HG03159 (cell line): Measurements from ENCODE around the gene ZC3H12C.
"Not testable (repeated sequence)": the region's sequence is repeated elsewhere in the genome, so short reads cannot be mapped to it uniquely, and the experiment has no call there.

Experiments used
- ATAC-seq: cut with Tn5 transposase; IDR thresholded peaks from one replicate; pipeline ENCODE4 v1.9.1; 2021; ENCODE audit warnings: mild to moderate bottlenecking, moderate library complexity; ENCODE audit not compliant: unreplicated experiment

Gene ZC3H12C

DNA sequence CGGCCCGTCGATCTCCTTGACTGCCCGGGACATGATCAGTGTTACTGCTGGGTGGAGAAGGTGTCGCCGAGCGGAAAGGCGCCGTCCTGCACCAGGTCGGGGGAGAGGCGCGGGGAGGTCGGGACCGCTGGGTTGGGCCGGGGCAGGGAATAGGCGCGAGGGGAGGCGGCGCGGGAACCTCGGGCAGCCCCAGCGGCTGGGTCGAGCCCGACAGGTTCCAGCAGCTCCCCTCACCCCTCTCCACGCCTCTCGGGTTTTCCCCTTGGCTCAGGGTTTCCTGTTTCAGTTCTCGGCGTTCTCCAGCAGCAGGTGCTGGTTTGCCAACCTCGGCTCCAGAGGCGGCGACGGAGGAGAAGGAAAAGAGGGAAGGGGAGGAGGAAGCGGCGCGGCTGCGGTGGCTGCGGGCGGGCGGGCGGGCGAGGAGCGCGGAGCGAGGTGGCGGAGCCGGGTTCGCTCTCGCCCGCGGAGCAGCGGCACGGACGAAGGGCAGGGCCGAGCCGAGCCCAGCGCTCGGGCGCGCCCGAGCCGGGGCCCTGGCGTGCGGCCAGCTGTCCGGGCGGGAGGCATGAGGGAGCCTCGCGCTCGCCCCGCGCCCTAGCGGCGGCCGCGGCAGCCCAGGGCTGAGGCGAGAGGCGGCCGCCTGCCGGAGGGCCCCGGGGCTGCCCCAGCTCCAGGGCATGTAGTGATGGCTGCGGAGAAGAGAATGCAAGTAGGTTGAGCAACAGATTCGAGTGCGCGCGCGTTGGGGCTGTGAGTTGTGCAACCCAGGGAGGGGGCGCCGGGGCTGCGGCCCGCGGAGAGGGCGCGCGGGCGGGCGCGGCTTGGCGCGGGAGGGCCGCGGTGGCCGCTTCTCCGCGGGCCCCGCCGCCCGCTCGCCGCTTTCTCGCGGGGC is at the start of gene ZC3H12C:
TSS of gene ZC3H12C (plus strand) at position 878 of the 892 bp plus-strand sequence. CDS start 20 bp downstream, outside the sequence.
- peak; percentile 65 for ATAC-seq

DNA sequence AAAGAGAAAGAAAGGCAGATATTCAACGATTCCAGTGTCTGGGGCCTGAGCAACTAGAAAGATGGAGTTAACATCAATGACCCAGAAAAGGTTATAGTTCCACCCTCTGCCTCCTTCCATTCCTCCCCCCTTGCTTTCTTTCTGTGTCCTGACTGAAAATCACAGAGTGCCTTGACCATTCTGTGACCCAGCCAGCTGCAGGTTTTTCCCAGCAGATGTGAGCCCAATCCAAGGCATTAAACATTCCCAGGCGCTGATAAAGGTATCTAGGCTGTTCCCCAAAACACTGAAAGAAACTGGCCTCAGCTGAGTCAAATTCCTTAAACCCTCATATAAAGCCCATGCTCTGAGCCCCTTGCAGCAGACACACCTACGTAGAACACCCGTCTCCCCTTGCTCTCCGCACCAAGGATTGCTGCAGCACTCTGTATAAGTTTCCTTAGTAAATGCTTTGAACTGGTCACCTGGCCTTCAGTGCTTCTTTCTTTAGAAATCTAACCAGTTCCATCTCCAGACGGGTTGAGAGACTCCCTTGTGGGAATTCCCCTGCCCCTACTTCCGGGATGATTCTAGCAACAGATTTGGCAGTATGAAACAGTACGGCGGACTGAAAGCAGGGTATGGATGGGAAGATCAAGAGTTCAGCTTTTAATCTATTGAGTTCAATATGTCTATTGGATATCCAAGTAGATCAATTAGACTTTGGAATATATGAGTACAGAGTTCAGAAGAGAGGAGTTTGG is 48.8 kb upstream of the ZC3H12C start:
- ATAC-seq: no peak

DNA sequence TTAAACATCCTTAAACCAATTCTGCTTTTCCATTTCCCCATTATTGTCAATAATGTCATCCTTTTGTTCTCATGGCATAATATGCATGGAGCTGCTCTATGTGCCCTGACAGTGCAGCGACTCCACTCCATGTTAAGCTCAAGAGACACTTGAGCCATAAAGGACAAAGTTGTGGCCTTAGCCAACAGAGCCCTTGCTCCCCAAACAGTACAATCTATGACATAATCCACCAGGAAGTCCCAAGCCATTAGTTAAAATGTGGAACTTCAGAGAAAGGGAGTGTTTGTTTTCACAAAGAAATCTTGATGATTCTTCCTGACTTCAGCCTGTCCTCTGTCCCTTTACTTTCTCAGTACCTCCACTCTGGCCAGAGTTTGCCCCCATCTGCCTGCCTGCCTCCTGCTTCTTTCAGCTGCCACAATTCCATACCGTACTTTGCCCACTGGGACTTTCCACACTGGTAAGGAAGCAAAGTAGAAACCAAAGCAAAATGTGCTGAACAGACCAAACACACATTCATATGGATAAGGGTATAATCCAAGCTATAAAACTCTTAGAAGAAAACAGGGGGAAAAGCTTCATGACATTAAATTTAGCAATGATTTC is 46.3 kb upstream of the ZC3H12C start:
- no peak for ATAC-seq

DNA sequence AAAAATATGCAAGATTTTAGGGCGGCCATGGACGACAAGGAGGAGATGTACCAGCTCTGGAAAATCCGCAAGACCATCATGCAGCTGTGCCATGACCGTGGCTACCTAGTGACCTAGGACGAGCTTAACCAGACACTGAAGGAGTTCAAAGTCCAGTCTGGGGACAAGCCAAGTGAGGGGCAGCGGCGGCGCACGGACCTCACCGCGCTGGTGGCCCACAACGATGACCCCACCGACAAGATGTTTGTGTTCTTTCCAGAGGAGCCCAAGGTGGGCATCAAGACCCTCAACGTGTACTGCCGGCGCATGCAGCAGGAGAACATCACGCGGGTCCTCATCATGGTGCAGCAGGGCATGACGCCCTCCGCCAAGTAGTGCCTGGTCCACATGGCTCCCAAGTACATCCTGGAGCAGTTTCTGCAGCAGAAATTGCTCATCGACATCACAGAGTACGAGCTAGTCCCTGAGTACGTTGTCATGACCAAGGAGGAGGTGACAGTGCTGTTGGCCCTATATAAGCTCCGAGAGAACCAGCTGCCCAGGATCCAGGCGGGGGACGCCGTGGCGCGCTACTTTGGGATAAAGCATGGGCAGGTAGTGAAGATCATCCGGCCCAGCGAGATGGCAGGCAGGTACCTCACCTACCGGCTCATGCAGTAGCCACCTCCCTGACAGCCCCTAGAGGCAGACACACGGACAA is 43.5 kb upstream of the ZC3H12C start:
- no peak for ATAC-seq

DNA sequence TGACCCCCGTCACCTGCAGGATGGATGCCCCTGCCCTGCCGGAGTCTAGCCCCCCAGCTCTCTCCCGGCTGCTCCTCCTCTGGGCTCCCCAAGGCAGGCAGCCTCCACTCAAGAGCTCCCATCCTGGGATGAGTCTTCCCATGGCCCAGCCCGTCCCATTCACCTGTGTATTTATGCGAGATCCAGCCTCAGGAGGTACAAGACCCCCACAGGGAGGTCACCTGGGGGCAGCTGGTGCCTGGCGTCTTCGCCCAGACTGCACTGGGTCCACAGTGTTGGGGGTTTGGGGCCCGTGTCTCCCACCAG is 43.0 kb upstream of the ZC3H12C start:
- ATAC-seq: no peak

DNA sequence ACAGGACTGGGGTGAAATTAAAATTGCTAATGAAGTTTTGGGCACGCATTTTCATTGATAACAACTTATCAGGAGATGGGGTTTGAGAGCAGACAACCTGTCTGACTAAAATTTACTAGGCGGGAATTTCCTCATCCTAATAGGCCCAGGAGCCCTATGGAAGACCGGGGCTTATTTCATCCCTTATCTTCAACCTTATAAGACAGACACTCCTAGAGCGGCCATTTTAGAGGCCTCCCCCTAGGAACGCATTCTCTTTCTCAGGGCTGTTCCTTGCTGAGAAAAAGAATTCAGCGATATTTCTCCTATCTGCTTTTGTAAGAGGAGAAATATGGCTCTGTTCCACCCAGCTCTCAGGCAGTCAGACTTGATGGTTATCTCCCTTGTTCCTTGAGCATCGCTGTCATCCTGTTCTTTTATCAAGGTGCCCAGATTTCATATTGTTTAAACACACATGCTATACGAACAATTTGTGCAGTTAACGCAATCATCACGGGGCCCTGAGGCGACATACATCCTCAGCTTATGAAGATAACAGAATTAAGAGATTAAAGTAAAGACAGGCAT is 39.3 kb upstream of the ZC3H12C start:
- ATAC-seq: no peak

DNA sequence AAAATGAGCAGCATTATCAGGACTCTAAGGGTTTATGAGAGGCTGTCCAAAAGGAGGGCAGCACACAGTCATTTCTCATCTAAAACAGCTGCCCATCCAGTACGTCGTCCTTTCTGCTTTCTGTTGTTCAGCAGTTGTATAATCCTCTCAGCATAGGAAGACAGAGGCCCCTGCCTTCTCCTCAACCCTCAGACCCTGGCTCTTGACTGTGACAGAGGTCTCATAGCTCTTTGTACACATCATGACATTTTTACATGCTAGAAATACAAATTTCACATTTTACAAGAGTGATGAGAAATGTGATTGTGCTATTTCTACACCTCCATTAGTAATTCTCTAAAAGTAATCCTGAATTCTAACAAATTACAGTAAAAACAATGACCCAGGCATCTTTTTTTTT is 36.2 kb upstream of the ZC3H12C start:
- ATAC-seq: no peak

DNA sequence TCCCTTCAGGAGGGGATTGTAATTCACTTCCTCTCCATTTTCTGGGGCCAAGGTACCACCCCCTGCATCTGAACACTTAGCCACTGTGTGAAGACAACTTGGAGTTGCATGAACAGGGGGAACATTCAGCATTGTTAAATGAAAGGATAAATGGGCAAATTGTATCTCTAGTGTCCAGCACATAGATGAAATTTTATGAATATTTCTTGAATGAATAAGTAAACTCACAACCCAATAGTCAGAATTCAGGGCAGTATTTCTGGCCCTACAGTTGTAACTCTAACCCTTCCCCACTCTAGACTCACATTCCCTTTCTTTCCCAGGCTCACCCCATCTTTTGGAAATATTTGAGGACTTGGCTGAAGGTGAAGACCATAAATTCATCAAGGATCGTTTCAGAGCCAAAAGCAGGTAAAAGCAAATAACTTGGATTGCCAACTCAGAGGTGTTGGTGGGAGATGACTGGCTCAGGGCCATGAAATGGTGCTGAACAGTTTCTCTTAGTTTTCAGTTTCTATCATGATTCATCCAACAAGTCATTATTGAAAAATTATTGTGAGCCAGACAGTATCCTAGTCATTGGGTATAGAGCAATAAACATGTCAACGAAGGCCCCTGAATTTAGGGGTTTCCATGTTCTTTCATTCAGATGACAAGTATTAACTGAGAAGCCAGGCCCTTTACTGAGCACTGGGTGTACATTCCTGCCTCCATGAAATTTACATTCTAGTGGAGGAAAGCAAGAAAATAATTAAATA is 33.3 kb upstream of the ZC3H12C start:
- no peak for ATAC-seq

DNA sequence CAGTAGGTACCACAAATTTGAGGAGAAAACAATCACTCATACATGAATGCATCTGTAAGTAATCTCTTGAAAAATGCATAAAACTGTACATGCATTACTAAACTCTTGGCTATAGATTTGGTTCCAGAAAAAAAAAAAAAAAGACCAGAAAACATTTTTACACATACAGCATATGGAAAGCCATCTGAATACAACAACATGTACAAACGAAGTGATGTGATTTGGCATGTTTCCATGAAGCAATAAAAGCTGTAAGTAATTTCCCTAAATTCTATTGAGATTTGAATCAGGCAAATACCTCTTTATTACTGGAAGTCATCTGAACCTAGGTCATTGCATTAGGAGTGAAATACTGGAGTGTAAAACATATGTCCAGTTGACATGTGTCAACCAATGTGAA is 31.9 kb upstream of the ZC3H12C start:
- ATAC-seq: no peak

DNA sequence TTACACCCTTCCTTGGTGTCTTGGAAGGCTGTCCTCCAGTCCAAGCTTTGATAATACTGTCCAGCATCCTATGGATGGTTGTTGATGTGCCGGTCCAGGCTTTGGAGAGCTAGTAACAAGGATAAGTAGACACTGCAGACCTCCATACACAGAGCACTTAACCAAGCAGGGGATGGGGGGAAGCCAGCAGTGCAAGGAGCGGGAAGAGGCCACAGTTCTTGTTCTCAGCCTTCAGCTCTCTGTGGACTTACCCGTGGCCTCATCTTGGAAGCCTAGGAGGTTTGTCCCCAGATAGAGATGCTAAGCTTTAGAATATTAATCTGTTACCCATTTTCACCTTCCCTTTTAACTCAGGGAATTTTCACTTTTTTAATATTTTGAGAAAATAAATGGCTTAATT is 30.9 kb upstream of the ZC3H12C start:
- no peak for ATAC-seq

DNA sequence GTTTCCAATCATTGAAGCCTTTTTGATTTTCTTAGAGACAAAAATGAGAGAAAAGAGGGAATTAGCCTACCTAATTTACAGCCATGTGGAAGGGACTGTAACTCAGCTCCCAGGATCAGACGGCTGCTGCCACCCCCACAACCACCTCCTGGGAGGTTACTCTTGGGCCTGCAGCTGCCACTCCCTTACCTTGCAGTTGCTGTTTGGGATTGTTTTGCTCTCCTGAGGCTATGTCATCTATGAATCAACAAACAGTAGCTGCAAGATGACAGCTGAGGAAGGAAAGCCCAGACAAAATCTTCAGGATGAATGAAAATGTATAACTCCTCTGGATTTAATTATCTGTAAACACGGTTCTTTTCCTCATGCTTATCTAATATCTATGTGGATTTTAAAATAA is 28.0 kb upstream of the ZC3H12C start:
- ATAC-seq: no peak

DNA sequence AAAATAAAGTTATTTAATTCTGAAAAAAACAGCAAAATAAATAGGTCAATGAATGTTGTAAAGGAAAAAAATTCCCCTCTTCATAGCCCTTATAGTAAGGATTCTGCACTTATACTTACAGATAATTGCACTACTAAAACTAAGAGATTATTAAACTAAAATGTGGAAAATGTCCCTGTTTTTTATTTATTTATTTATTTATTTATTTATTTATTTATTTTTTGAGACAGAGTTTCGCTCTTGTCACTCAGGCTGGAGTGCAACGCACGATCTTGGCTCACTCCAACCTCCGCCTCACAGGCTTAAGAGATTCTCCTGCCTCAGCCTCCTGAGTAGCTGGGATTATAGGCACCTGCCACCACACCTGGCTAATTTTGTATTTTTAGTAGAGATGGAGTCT is 25.2 kb upstream of the ZC3H12C start:
- ATAC-seq: not testable (repeated sequence)

DNA sequence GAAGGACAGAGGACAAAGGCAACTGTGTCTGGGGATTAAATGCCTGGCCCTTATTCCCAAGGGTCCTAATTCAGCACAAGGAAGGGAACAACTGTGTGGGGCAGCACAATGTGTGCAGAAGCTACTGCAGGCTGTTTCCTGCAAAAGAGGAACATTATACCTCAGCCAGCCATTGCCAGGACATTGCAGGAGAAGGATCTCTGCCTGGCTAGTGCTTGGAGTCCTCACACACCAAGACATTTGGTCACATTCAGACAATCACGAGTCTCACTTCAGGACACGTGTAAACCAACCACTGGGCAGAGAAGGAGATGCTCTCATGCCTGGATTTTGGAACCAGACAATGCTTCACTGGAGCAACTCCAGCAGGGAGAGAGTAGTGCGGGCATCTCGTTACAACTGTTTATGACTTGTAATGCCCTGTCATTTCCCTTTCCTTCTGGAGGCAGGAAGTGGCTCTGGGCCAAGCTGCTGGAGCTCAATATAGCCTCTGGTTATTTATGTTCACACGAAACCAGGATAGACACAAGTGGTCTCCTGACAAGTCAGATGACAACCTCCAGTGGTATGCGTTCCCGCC is 23.9 kb upstream of the ZC3H12C start:
- ATAC-seq: no peak

DNA sequence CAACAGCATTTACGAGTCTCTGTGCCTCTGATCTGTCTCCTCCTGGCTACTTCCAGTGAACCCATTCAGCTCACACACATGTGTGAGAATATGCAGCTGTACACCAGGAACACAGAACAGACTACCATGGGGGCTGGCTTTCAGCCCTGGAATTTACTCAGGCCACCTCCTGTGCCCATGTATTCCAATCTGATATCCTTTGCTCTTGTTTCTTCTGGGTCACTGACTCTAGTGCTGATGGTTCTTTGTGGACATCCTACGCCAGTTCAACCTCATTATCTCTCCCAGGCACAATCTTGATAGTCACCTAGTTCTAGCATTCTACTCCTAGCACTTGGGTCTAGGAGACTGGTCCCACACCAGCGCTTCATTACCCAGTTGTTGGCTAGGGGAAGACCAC is 23.0 kb upstream of the ZC3H12C start:
- ATAC-seq: no peak

DNA sequence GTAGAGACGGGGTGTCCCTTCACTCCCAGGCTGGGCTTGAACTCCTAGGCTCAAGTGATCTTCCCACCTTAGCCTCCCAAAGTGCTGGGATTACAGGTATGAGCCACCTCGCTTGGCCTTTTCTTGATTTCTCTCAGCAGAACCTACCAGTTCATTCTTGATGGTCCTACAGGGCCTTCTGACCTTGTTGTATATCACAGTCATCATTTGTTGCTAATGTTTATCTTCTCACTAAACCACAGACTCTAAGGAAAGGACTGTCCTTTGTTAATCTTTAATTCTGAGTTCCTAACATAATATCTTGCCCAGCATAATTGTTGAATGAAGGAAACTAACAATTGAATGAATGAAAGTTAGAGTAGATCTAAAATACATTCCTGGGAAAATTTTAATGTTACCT is 22.0 kb upstream of the ZC3H12C start:
- ATAC-seq: no peak

DNA sequence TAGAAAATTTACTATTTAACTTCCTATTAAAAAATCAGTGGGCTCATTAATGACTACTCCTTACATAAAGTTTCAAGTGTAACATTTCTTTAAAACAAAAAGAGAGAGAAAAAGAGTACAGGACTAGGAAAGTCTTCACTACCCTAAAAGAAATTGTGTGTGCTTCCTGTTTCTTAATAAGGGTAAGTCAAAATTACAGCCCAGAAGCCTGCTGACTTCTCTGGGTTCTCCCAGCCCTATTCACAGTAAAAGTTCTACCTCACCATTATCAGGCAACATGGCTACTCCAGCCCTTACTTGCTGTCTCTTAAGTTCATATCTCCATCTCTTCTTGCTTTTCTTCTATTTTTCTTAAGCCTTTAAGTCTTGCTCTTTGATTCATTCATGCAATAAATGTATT is 20.3 kb upstream of the ZC3H12C start:
- ATAC-seq: no peak

DNA sequence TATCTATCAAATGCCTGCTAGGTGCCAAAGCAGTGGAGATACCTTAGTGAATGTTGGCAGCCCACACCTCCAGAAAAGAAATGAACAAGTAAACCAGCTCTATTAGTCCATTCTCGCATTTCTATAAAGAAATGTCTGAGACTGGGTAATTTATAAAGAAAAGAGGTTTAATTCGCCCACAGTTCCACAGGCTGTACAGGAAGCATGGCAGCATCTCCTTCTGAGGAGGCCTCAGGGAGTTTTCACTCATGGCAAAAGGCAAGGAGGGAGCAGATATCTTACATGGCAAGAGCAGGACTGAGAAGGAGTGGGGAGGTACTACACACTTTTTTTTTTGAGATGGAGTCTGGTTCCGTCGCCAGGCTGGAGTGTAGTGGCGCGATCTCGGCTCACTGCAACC is 18.7 kb upstream of the ZC3H12C start:
- ATAC-seq: no peak

DNA sequence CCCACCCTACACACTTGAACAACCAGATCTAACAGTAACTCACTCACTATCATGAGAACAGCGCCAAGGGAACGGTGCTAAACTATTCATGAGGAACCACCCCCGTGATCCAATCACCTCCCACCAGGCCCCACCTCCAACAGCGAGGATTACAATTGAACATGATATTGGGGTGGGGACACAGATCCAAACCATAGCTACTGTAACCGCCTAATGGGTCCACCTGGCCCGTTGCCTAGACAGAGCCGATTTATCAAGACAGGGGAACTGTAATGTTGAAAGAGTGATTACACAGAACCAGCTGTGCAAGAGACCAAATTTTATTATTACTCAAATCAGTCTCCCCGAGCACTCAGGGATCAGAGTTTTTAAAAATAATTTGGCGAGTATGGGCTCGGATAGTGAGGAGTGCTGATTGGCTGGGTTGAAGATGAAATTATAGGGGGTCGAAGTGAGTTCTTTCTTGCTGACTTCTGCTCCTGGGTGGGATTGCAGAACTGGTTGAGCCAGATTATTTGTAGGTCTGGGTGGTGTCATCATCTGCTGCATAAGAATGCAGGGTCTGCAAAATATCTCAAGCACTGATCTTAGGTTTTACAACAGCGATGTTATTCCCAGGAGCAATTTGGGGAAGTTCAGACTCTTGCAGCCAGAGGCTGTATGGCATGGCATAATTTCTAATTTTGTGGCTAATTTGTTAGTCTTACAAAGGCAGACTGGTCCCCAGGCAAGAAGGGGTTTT is 17.9 kb upstream of the ZC3H12C start:
- ATAC-seq: no peak

DNA sequence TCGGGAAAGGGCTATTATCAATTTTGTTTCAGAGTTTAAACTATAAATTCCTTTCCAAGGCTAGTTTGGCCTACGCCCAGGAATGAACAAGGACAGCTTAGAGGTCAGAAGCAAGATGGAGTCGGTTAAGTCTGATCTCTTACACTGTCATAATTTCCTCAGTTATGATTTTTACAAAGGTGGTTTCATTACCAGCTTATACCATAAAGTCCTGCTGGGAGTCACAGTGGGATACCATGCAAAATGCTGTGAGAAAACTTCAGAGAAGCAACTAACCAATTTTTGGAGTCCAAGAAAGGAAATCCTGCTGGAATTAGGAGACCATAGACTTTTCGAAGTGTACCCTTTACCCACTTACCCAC is 17.4 kb upstream of the ZC3H12C start:
- ATAC-seq: no peak
